Peyer's patch (tissue), 4 donors: ENCODE results near the gene GRIK4. TPM values are rescaled to one million over a fixed set of nuclear protein-coding genes. Genes with fewer than 3 reads are reported as not detected.

ENCODE experiments used
- DNase-seq, 3 donors: peaks; one replicate each; pipeline ENCODE4 v3.0.0-alpha.2; 2017 to 2019
- H3K27ac ChIP-seq, 4 donors: fragments of 200-600 bp; sonication (generic); one replicate each; pipeline ENCODE4 v1.5.1; 2016 to 2019
- H3K27me3 ChIP-seq, 2 donors: fragments of 200-600 bp; sonication (generic); one replicate each; pipeline ENCODE4 v1.5.1; 2019
- H3K36me3 ChIP-seq, 3 donors: fragments of 200-600 bp; sonication (generic); one replicate each; pipeline ENCODE4 v1.5.1; 2016 to 2019
- H3K4me1 ChIP-seq, 4 donors: fragments of 200-600 bp; sonication (generic); one replicate each; pipeline ENCODE4 v1.5.1; 2016 to 2019
- H3K4me3 ChIP-seq, 4 donors: fragments of 200-600 bp; sonication (generic); 1 replicate in 3 of 4; 2 replicates in 1 of 4; pipeline ENCODE4 v1.5.1; 2016 to 2019; ENCODE audit warnings: mild to moderate bottlenecking in 1 of 4
- H3K9me3 ChIP-seq, 4 donors: fragments of 200-600 bp; sonication (generic); one replicate each; pipeline ENCODE4 v1.5.1; 2016 to 2019; ENCODE audit warnings: mild to moderate bottlenecking in 1 of 4
- CTCF ChIP-seq, 6 experiments: fragments of 450-650 bp in 4 of 6; fragments of 200-600 bp in 2 of 6; sonication (generic) in 1 of 6; IDR thresholded peaks; one replicate each; pipeline ENCODE4 v1.5.1; 2017 to 2019; ENCODE audit warnings: antibody characterized with exemption in 6 of 6, mild to moderate bottlenecking in 3 of 6, moderate library complexity in 1 of 6
- POLR2A ChIP-seq, 2 donors: fragments of 450-650 bp; IDR thresholded peaks; one replicate each; pipeline ENCODE4 v1.5.1; 2017; ENCODE audit warnings: antibody characterized with exemption in 2 of 2, mild to moderate bottlenecking in 2 of 2, moderate library complexity in 2 of 2
- total RNA-seq, 4 donors: library from RNA; depleted of rRNA; stranded (reverse); fragments of >200 nt; gene quantifications; one replicate each; pipeline ENCODE4 v1.1.0, GENCODE V29; 2016

GRIK4 gene
- total RNA-seq, 4 donors from 2014 or later: 0.40 to 2.5 TPM; not detected in 2

DNA sequence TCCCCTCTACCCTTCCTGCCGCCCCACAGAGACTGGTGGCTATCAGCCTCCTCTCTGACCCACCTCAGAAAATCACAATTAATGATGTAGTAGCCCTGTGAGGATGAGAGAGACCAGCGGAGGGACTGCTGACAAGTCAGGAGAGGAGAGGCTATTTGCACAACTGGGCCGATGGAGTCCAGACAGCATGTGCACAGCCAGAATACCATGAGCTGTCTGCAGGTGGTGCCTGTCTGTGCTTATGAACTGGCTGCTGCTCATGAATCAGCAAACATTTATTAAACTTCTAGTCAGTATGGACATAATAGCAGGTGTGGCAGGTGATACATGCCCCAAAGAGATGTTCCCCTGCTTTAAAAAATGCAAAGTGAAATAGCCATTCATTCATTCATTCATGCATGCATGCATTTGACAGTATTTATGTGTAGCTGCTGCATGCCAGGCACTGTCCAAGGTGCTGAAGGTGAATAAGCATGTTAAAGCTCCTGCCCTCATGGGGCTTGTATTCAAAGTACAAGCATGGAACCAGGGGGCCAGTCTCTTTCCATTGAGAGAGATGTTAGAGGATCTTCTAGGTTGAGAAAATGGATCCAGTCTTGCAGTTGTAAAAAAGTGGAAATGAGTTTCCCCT, 141.3 kb downstream of the GRIK4 start:
- DNase-seq: peak in 1 of 3 donors; percentile 5
- H3K36me3 ChIP-seq: no peaks in the 10 kb centered on the region
- TF ChIP-seq POLR2A (IDR thresholded peaks at IDR 0.05) (no peak), CTCF (IDR thresholded peaks at IDR 0.05) (no peak)
- H3K4me1 ChIP-seq: no peaks in the 10 kb centered on the region
- no peak overlapping the region for H3K27ac ChIP-seq
- no peak overlapping the region for H3K4me3 ChIP-seq
- no peaks in the 10 kb centered on the region for H3K27me3 ChIP-seq
- no peaks in the 10 kb centered on the region for H3K9me3 ChIP-seq

DNA sequence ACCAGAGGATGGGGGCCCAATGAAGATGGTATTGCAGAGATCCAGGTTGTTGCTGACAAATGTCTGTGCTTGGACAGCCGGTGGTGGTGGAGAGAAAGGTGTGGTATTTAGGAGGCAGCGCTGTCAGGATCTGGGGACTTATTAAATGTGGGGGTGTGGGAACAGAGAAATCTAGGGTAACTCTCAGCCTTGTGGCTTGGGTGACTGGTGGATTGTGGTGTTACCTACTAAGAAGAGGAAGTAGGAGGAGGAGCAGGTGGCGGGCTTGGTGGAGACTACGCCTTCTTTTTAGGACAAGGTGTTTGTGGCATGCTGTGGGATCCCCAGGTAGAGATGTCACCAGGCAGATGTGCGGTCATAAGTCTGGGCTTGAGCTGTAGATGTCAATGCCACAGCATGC, 144.0 kb downstream of the GRIK4 start:
- Histone ChIP-seq H3K4me3 (no peak overlapping the region), H3K27ac (no peak overlapping the region), H3K9me3 (no peaks in the 10 kb centered on the region), H3K36me3 (no peaks in the 10 kb centered on the region), H3K4me1 (no peaks in the 10 kb centered on the region), H3K27me3 (no peaks in the 10 kb centered on the region)
- no peak for DNase-seq
- TF ChIP-seq CTCF (IDR thresholded peaks at IDR 0.05) (no peak), POLR2A (IDR thresholded peaks at IDR 0.05) (no peak)

DNA sequence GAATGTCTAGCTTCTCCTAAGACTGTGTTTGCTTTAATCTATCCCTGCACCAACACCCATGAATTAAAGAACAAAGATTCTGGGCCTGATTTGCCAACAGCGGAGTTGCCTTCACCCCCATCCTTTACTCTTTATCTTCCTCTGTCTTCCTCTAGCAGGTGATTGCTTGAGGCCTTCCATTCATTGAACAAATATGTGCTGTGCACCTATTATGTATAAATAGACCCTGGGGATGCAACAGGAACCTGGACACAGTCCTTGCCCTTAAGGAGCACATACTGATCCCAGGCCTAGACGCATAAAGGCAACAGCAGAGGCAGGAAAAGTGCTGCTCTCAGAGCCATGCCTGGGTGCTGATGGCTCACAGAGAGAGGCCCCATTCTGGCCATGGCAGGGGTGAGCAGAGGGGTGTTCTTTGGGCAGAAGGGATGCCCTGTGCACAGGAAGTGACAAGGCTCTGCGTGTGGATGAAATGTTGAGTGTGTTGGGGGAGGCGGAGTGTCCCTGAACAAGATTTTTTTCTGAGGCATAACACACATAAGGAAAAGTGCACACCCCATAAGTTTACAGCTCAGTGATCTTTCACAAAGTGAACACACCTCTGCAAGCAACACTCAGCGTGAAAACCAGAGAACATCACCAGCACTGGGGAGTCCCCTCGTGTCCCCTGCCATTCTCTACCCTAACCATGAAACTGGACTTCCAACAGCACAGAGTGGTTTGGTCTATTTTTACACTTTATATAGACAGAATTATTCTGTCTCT, 145.9 kb downstream of the GRIK4 start:
- Histone ChIP-seq H3K9me3 (no peaks in the 10 kb centered on the region), H3K4me1 (no peaks in the 10 kb centered on the region), H3K4me3 (no peak overlapping the region), H3K27me3 (no peaks in the 10 kb centered on the region), H3K36me3 (no peaks in the 10 kb centered on the region), H3K27ac (no peak overlapping the region)
- DNase-seq: no peak
- no peak for TF ChIP-seq POLR2A (IDR thresholded peaks at IDR 0.05)
- TF ChIP-seq CTCF (IDR thresholded peaks at IDR 0.05): no peak

DNA sequence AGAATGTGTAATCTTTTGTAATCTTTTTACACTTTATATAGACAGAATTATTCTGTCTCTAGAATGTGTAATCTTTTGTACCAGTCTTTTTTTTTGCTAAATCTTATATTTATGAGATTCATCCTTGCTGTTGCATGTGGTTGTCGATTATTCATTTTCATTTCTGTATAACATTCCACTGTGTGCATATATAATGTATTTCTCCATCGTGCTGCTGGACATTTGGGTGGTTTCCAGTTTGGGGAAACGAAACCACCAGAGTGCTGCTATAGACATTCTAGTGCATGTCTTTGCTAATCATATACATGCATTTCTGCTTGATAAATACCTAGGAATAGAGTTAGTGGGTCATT, 146.5 kb downstream of the GRIK4 start:
- H3K4me3 ChIP-seq: no peak overlapping the region
- H3K36me3 ChIP-seq: no peaks in the 10 kb centered on the region
- H3K9me3 ChIP-seq: no peaks in the 10 kb centered on the region
- TF ChIP-seq CTCF (IDR thresholded peaks at IDR 0.05) (no peak), POLR2A (IDR thresholded peaks at IDR 0.05) (no peak)
- no peak overlapping the region for H3K27ac ChIP-seq
- no peak for DNase-seq
- no peaks in the 10 kb centered on the region for H3K27me3 ChIP-seq
- no peaks in the 10 kb centered on the region for H3K4me1 ChIP-seq

GRCh38 chr11:120659076-120659475, 147.5 kb downstream of the GRIK4 start:
- no peaks in the 10 kb centered on the region for H3K27me3 ChIP-seq
- no peak for TF ChIP-seq POLR2A (IDR thresholded peaks at IDR 0.05)
- no peak for TF ChIP-seq CTCF (IDR thresholded peaks at IDR 0.05)
- H3K9me3 ChIP-seq: no peaks in the 10 kb centered on the region
- no peak overlapping the region for H3K27ac ChIP-seq
- DNase-seq: no peak
- H3K4me1 ChIP-seq: no peaks in the 10 kb centered on the region
- no peak overlapping the region for H3K4me3 ChIP-seq
- H3K36me3 ChIP-seq: no peaks in the 10 kb centered on the region
